Esophagus muscularis mucosa (tissue), 3 donors: ENCODE data around the gene ABCA1.

Source experiments
- CTCF ChIP-seq, 3 experiments: fragments of 200-600 bp in 2 of 3; fragments of 450-650 bp in 1 of 3; sonication (generic) in 2 of 3; IDR thresholded peaks; one replicate each; pipeline ENCODE4 v1.5.1; 2017 to 2019; ENCODE audit warnings: antibody characterized with exemption in 3 of 3, mild to moderate bottlenecking in 2 of 3, moderate library complexity in 1 of 3
- POLR2A ChIP-seq: fragments of 450-650 bp; IDR thresholded peaks from one replicate; pipeline ENCODE4 v1.6.1; 2017; ENCODE audit warnings: antibody characterized with exemption, moderate library complexity, mild to moderate bottlenecking, low read depth
- POLR2AphosphoS5 ChIP-seq, 2 donors: sonication (generic); formaldehyde crosslinking; IDR thresholded peaks; one replicate each; pipeline ENCODE4 v1.6.1; 2017; ENCODE audit warnings: antibody characterized with exemption in 2 of 2

DNA sequence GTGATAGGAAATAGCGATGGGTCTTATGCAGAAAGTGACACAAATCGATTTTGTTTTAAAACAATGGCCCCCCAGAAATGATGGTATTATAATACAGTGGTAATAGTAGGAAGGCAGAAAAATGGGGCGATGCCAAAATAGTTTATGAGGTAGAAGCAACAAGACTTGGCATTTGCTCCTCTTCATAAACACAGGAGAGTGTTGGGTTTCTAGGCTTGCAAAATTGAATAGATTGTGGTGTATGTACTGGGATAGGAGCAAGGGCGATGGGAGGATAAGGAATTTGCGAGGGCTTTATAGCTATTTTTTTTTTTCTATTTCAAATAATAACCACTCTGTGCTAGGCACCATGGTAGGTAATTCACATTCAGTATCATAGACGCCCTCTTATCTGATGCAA, 49.2 kb upstream of the ABCA1 start:
- TF ChIP-seq POLR2AphosphoS5 (IDR thresholded peaks at IDR 0.05) (no peak), CTCF (IDR thresholded peaks at IDR 0.05) (no peak), POLR2A (no peak)
